Activated T-helper 17 cell treated with anti-CD3 and anti-CD28 coated beads, Interleukin-2, amount 50 U/mL, for 72 hours (primary cell): ENCODE results near the gene SCN5A. TPM values are rescaled to one million over a fixed set of nuclear protein-coding genes. Genes with fewer than 3 reads are reported as not detected.

Source experiments
- ATAC-seq: fragments of 150-1000 bp; cut with Tn5 transposase; replicated peaks from 2 replicates; pipeline ENCODE4 v1.10.0; 2021; ENCODE audit warnings: mild to moderate bottlenecking, moderate library complexity
- H3K27ac Mint-ChIP-seq: one replicate; pipeline ENCODE4 v1.8.0; 2022; ENCODE audit warnings: mixed read lengths
- H3K27me3 Mint-ChIP-seq: one replicate; pipeline ENCODE4 v1.8.0; 2022; ENCODE audit warnings: mixed read lengths
- H3K36me3 Mint-ChIP-seq: one replicate; pipeline ENCODE4 v1.8.0; 2022; ENCODE audit warnings: low read depth, mild to moderate bottlenecking, mixed read lengths
- H3K4me1 Mint-ChIP-seq: one replicate; pipeline ENCODE4 v1.8.0; 2022; ENCODE audit warnings: mixed read lengths
- H3K4me3 Mint-ChIP-seq: one replicate; pipeline ENCODE4 v1.8.0; 2022; ENCODE audit warnings: mild to moderate bottlenecking, mixed read lengths
- H3K9me3 Mint-ChIP-seq: one replicate; pipeline ENCODE4 v1.8.0; 2022; ENCODE audit warnings: mixed read lengths
- total RNA-seq, 2 donors: library from RNA; stranded (reverse); gene quantifications; one replicate each; pipeline ENCODE4 v1.2.3, GENCODE V29; 2022

Gene SCN5A
- total RNA-seq, 2 donors from 2014 or later: 0.35 to 0.85 TPM

- Mint-ChIP-seq H3K27ac (no peak overlapping the region), H3K9me3 (no peaks in the 10 kb centered on the region), H3K4me3 (no peak overlapping the region), H3K36me3 (no peaks in the 10 kb centered on the region), H3K4me1 (no peaks in the 10 kb centered on the region), H3K27me3 (peaks cover 5% of the 10 kb centered on the region)
- ATAC-seq: no peak
Observed at GRCh38 chr3:38587548-38588131, 61.8 kb downstream of the SCN5A start.

- no peaks in the 10 kb centered on the region for H3K36me3 Mint-ChIP-seq
- ATAC-seq: no peak
- no peak overlapping the region for H3K27ac Mint-ChIP-seq
Observed at GRCh38 chr3:38586546-38587520, 62.7 kb downstream of the SCN5A start.

DNA sequence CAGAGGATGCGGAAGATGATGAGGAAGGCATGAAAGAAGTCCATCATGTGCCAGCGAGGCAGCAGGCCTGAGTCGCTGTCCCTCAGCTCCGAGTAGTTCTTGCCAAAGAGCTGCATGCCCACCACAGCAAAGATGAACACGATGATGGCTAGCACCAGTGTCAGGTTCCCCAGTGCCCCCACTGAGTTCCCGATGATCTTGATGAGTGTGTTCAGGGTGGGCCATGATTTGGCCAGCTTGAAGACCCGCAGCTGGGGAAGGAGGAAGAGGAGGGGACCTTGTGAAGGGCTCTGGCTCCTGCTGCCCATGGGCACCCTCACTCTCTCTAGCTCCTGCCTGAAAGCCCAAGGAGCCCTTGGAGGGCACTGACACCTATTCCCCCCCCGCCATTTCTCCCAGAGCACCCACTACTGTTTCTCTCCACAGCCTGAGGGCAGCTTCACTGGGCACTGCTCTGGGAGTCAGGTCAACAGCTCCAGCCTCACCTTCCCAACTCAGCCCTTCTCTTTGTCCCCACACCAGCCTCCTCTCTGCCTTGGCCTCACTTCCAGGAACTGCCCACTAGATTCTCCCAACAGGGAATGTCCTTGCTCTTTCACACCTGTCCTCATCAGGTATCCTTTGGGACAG lies 63.6 kb downstream of the SCN5A start:
- Mint-ChIP-seq H3K27ac (no peak overlapping the region), H3K4me1 (no peaks in the 10 kb centered on the region), H3K27me3 (peaks cover 5% of the 10 kb centered on the region), H3K36me3 (no peaks in the 10 kb centered on the region), H3K4me3 (no peak overlapping the region), H3K9me3 (no peaks in the 10 kb centered on the region)
- ATAC-seq: no peak

More at GRCh38 chr3:38586546-38587520, 62.7 kb downstream of the SCN5A start:
- Mint-ChIP-seq H3K4me3 (no peak overlapping the region), H3K4me1 (no peaks in the 10 kb centered on the region), H3K9me3 (no peaks in the 10 kb centered on the region), H3K27me3 (peaks cover 5% of the 10 kb centered on the region)

DNA sequence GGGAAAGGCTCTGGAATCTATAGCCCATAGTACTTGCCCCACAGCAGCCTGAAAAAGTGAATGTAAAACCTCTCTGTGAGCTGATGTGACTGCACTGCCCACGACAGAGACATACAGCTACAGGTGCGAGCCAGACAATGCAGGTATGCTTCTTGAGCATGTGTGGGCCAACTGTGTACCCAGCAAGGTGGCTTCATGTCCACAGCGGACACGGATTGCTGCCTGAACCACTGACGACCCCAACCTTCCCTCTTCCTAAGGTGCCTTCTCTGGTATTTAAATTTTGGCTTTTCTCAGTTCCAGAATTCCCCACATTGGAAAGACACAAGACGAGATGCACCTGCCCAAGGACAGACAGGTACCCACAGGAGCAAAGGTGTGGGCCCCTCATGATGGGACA lies 65.8 kb downstream of the SCN5A start:
- H3K9me3 Mint-ChIP-seq: no peaks in the 10 kb centered on the region
- H3K4me1 Mint-ChIP-seq: no peaks in the 10 kb centered on the region
- H3K4me3 Mint-ChIP-seq: no peak overlapping the region
- no peak for ATAC-seq
- no peaks in the 10 kb centered on the region for H3K36me3 Mint-ChIP-seq
- no peaks in the 10 kb centered on the region for H3K27me3 Mint-ChIP-seq
- no peak overlapping the region for H3K27ac Mint-ChIP-seq

DNA sequence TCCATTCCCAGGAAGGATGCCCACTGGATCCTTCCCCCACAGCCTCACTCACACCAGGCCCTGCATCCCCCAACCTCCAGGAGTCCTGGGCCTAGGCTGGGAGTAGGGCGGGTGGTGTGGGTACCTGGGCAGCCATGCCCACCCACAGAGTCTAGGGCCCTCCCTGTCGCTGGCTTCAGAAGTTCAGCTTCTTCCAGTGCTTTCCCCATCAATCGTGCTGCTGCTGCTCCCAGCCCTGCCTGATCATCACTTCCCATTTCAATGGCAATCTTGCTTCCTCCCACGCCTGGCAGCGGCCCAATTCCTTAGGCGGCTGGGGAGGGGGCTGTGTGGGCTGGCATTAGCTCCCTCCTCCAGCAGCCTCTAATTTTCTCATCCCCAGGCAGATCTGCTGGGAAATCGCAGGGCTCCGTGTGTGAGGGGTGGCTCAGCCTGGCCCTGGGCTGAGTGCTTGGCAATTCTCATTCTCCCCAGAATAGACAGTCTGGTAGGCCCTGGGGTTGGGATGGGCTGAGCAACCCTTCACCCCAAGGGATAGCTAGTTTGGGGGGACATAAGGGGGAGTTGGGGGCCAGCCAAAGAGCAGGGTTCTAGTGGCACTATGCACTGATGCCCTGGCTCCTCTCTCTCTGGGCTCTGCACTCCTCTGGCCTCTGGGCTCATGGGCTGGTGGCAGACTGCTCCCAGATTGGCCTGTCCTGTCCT lies 66.4 kb downstream of the SCN5A start:
- Mint-ChIP-seq H3K4me1 (no peaks in the 10 kb centered on the region), H3K4me3 (no peak overlapping the region), H3K27ac (no peak overlapping the region), H3K27me3 (no peaks in the 10 kb centered on the region), H3K9me3 (no peaks in the 10 kb centered on the region), H3K36me3 (no peaks in the 10 kb centered on the region)
- ATAC-seq: no peak

DNA sequence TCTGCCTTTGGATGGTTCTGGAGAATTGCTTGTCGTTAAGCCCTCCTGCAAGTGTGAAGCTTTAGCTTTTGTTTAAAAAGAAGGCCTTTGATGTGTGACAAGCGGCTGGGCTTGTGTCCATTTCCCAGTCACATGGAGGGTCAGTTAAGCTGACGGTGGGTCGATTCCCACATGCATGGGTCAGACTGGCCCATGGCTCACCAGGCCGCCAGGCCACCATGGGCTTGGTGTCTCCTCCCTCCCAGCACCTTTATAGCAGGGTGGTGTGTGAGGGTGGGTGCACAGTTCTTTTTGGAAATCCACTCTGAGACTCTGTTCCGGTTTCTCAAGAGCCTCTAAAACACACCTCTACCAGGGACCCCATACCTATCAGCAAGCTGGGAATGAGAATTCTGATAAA lies 67.2 kb downstream of the SCN5A start:
- Mint-ChIP-seq H3K36me3 (no peaks in the 10 kb centered on the region), H3K4me3 (no peak overlapping the region), H3K9me3 (no peaks in the 10 kb centered on the region), H3K4me1 (no peaks in the 10 kb centered on the region), H3K27ac (no peak overlapping the region), H3K27me3 (no peaks in the 10 kb centered on the region)
- ATAC-seq: no peak

GRCh38 chr3:38581774-38582173 lies 67.7 kb downstream of the SCN5A start:
- no peaks in the 10 kb centered on the region for H3K36me3 Mint-ChIP-seq
- ATAC-seq: no peak
- no peak overlapping the region for H3K27ac Mint-ChIP-seq
- H3K4me1 Mint-ChIP-seq: no peaks in the 10 kb centered on the region
- no peak overlapping the region for H3K4me3 Mint-ChIP-seq
- no peaks in the 10 kb centered on the region for H3K27me3 Mint-ChIP-seq
- H3K9me3 Mint-ChIP-seq: no peaks in the 10 kb centered on the region

- Mint-ChIP-seq H3K36me3 (no peaks in the 10 kb centered on the region), H3K4me3 (no peak overlapping the region), H3K9me3 (no peaks in the 10 kb centered on the region), H3K27ac (no peak overlapping the region), H3K4me1 (no peaks in the 10 kb centered on the region), H3K27me3 (no peaks in the 10 kb centered on the region)
- no peak for ATAC-seq
Observed at GRCh38 chr3:38580450-38581382, 68.8 kb downstream of the SCN5A start.

DNA sequence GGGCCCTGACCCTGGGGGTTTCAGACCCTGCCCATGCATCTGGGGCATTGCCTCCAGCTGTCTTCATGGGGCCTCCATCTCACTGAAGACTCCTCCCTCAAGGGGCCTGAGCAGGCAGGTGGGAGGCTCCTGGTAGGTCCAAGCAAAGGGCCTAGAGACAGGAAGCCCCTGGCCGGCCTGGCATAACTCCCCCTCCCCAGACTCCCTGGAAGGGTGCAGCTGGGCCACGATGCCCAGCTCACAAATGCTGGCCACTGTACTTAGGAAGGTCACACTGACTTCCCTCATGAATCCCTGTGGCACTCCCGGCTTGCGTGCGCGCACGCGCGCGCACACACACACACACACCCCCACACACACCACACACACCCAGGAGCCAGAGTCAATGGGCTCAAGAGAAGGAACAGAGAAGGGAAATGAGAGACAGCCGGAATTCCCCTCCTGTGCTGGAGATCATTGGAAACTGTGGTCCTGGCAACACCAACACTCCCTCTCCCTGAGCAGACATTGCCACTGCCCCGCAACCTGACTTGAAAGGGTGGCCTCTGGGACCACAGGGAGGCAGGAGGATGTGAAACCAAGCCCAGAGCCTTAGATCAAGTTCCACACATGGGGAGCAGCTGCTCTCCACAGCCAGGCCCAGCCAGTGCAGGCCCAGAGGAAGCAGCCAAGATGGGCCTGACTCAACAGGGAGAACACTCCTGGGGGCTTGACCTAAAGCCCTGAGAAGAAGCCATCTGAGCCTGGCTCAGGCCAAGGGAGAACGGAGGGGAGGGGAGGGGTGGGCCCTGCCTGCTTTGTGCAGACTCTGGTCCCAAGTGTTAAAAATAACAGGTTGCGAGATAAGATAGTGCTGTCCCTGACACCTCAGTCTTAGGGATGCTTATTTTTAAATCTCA lies 69.7 kb downstream of the SCN5A start:
- ATAC-seq: no peak
- H3K4me1 Mint-ChIP-seq: no peaks in the 10 kb centered on the region
- H3K36me3 Mint-ChIP-seq: no peaks in the 10 kb centered on the region
- no peaks in the 10 kb centered on the region for H3K9me3 Mint-ChIP-seq
- no peak overlapping the region for H3K27ac Mint-ChIP-seq
- H3K4me3 Mint-ChIP-seq: no peak overlapping the region
- no peaks in the 10 kb centered on the region for H3K27me3 Mint-ChIP-seq

DNA sequence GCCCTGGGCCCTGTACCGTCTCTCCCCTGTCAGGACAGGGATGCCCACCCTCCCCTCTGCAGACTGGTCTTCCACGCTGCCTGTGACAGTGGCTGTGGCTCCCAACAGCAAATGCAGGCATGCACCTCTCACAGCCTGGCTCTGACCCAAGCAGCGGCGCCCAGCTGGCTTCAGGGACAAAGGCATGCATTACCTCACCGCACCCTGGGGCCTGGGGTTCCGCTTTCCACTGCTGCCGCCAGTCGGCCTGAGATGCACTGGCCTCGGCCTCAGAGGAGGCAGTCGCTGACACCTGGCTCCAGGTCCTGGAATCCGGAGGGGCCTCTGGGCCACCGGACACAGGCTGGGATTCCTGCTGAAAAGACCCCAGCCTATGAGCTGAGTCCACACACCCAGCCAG lies 70.3 kb downstream of the SCN5A start:
- no peaks in the 10 kb centered on the region for H3K9me3 Mint-ChIP-seq
- H3K4me1 Mint-ChIP-seq: no peaks in the 10 kb centered on the region
- H3K36me3 Mint-ChIP-seq: no peaks in the 10 kb centered on the region
- no peak for ATAC-seq
- H3K27ac Mint-ChIP-seq: no peak overlapping the region
- no peaks in the 10 kb centered on the region for H3K27me3 Mint-ChIP-seq
- no peak overlapping the region for H3K4me3 Mint-ChIP-seq

- Mint-ChIP-seq H3K4me3 (no peak overlapping the region), H3K4me1 (no peaks in the 10 kb centered on the region), H3K27ac (no peak overlapping the region), H3K27me3 (no peaks in the 10 kb centered on the region), H3K9me3 (no peaks in the 10 kb centered on the region), H3K36me3 (no peaks in the 10 kb centered on the region)
- ATAC-seq: no peak
Observed at GRCh38 chr3:38578551-38578950, 70.9 kb downstream of the SCN5A start.

DNA sequence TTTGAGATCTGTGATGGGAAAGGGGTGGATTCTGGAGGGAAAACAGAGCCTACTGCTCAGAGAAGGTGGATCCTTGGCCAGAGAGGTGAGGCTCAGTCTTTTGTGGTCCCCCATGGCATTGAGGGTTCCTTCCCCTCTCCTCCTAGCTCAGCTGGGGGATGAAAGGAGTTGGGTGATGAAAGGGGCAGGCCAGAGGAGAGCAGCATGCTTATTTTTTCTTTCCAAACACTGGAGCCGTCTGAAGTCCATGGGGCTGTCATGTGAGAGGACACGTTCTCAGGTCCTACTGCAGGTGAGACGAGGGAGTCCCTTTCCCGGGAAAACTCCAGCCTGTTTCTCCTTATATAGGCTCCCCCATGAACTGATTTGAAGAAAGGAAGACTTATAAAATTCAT lies 71.4 kb downstream of the SCN5A start:
- no peak for ATAC-seq
- Mint-ChIP-seq H3K4me3 (no peak overlapping the region), H3K27me3 (no peaks in the 10 kb centered on the region), H3K9me3 (no peaks in the 10 kb centered on the region), H3K4me1 (no peaks in the 10 kb centered on the region), H3K27ac (no peak overlapping the region), H3K36me3 (no peaks in the 10 kb centered on the region)
